HEK293 (cell line): ENCODE data around the gene TAF1B.

ENCODE experiments used
- CTCF ChIA-PET: fragments of 350-600 bp; formaldehyde crosslinking; extraction: SDS; loops from one replicate; lab custom pipeline; 2021; ENCODE audit warnings: antibody characterized with exemption; lab: Yijun Ruan, JAX
- POLR2A ChIA-PET: fragments of 300-600 bp; formaldehyde crosslinking; extraction: SDS; loops from one replicate; lab custom pipeline; 2020; ENCODE audit warnings: antibody characterized with exemption, inconsistent platforms; lab: Yijun Ruan, JAX
- H3K27ac ChIP-seq: fragments of 200-500 bp; sonication (Bioruptor generic); 2 replicates; pipeline ENCODE4 v1.5.1; 2014; ENCODE audit warnings: low read depth, low read length, control low read depth, inconsistent platforms; ENCODE audit errors: extremely low read depth
- H3K36me3 ChIP-seq, 2 experiments: fragments of 200-500 bp in 1 of 2; sonication (Bioruptor generic) in 1 of 2; 1 replicate in 1 of 2; 2 replicates in 1 of 2; pipeline ENCODE4 v1.5.1; 2014 to 2017; ENCODE audit warnings: inconsistent platforms in 2 of 2, low read length in 2 of 2; ENCODE audit not compliant: control insufficient read depth in 2 of 2, insufficient read depth in 1 of 2
- H3K4me1 ChIP-seq: fragments of 200-500 bp; sonication (Bioruptor generic); 2 replicates; pipeline ENCODE4 v1.5.1; 2014; ENCODE audit warnings: mild to moderate bottlenecking, low read length, inconsistent platforms; ENCODE audit not compliant: control insufficient read depth, insufficient read depth
- H3K4me3 ChIP-seq: 2 replicates; pipeline ENCODE4 v1.5.1; 2011; ENCODE audit warnings: low read depth, mild to moderate bottlenecking, control low read depth, low read length, moderate library complexity
- H3K9me3 ChIP-seq: fragments of 200-500 bp; sonication (Bioruptor generic); 2 replicates; pipeline ENCODE4 v1.5.1; 2014; ENCODE audit warnings: low read depth, low read length, inconsistent platforms; ENCODE audit not compliant: control insufficient read depth, insufficient read depth
- GLI4 ChIP-seq: fragments of 450-650 bp; formaldehyde crosslinking; IDR thresholded peaks from 2 replicates; pipeline ENCODE4 v1.5.1; 2016; ENCODE audit warnings: missing biosample characterization, missing genetic modification characterization
- RBAK ChIP-seq: fragments of 450-650 bp; formaldehyde crosslinking; IDR thresholded peaks from 2 replicates; pipeline ENCODE4 v1.5.1; 2016; ENCODE audit warnings: missing biosample characterization, missing genetic modification characterization
- SALL2 ChIP-seq: fragments of 450-650 bp; formaldehyde crosslinking; IDR thresholded peaks from 2 replicates; pipeline ENCODE4 v1.5.0; 2017; ENCODE audit warnings: missing biosample characterization, mild to moderate bottlenecking, missing genetic modification characterization, borderline replicate concordance
- ZBTB17 ChIP-seq: fragments of 450-650 bp; formaldehyde crosslinking; IDR thresholded peaks from 2 replicates; pipeline ENCODE4 v1.5.1; 2016; ENCODE audit warnings: missing biosample characterization, missing genetic modification characterization
- ZBTB20 ChIP-seq: fragments of 450-650 bp; formaldehyde crosslinking; IDR thresholded peaks from 2 replicates; pipeline ENCODE4 v1.5.1; 2016; ENCODE audit warnings: missing biosample characterization, missing genetic modification characterization
- ZIC2 ChIP-seq: fragments of 450-650 bp; formaldehyde crosslinking; IDR thresholded peaks from 2 replicates; pipeline ENCODE4 v1.5.1; 2016; ENCODE audit warnings: missing biosample characterization, missing genetic modification characterization
- ZNF10 ChIP-seq: fragments of 450-650 bp; formaldehyde crosslinking; IDR thresholded peaks from 2 replicates; pipeline ENCODE4 v1.5.1; 2017; ENCODE audit warnings: missing biosample characterization, missing genetic modification characterization
- ZNF121 ChIP-seq: fragments of 450-650 bp; formaldehyde crosslinking; IDR thresholded peaks from 2 replicates; pipeline ENCODE4 v1.5.1; 2016; ENCODE audit warnings: missing biosample characterization, missing genetic modification characterization
- ZNF133 ChIP-seq: fragments of 450-650 bp; formaldehyde crosslinking; IDR thresholded peaks from 2 replicates; pipeline ENCODE4 v1.5.1; 2016; ENCODE audit warnings: missing biosample characterization, missing genetic modification characterization
- ZNF169 ChIP-seq: fragments of 450-650 bp; formaldehyde crosslinking; IDR thresholded peaks from 2 replicates; pipeline ENCODE4 v1.5.1; 2016; ENCODE audit warnings: missing biosample characterization, missing genetic modification characterization
- ZNF174 ChIP-seq: fragments of 450-650 bp; formaldehyde crosslinking; IDR thresholded peaks from 2 replicates; pipeline ENCODE4 v1.5.0; 2017; ENCODE audit warnings: missing biosample characterization, mild to moderate bottlenecking, missing genetic modification characterization
- ZNF274 ChIP-seq, 2 experiments: fragments of 200-500 bp in 1 of 2; fragments of 450-650 bp in 1 of 2; sonication (Bioruptor generic) in 1 of 2; formaldehyde crosslinking in 1 of 2; IDR thresholded peaks; 2 replicates each; pipeline versions ENCODE4 v1.5.1 to v1.6.1; 2014 to 2016; ENCODE audit warnings: borderline replicate concordance in 1 of 2, inconsistent platforms in 1 of 2, low read length in 1 of 2, missing biosample characterization in 1 of 2, missing genetic modification characterization in 1 of 2
- ZNF302 ChIP-seq: fragments of 450-650 bp; formaldehyde crosslinking; IDR thresholded peaks from 2 replicates; pipeline ENCODE4 v1.5.1; 2016; ENCODE audit warnings: missing biosample characterization, missing genetic modification characterization, low read depth
- ZNF324 ChIP-seq: fragments of 450-650 bp; formaldehyde crosslinking; IDR thresholded peaks from 2 replicates; pipeline ENCODE4 v1.5.1; 2016; ENCODE audit warnings: missing biosample characterization, missing genetic modification characterization
- ZNF335 ChIP-seq: fragments of 450-650 bp; formaldehyde crosslinking; conservative IDR thresholded peaks from 2 replicates; pipeline ENCODE4 v1.5.1; 2016; ENCODE audit warnings: missing biosample characterization, missing genetic modification characterization
- ZNF514 ChIP-seq: fragments of 450-650 bp; formaldehyde crosslinking; IDR thresholded peaks from 2 replicates; pipeline ENCODE4 v1.5.1; 2016; ENCODE audit warnings: missing biosample characterization, missing genetic modification characterization
- ZNF561 ChIP-seq: fragments of 450-650 bp; IDR thresholded peaks from 2 replicates; pipeline ENCODE4 v1.5.1; 2018; ENCODE audit warnings: missing biosample characterization, missing genetic modification characterization, borderline replicate concordance
- ZNF596 ChIP-seq: fragments of 450-650 bp; IDR thresholded peaks from 2 replicates; pipeline ENCODE4 v1.5.0; 2018; ENCODE audit warnings: missing biosample characterization, mild to moderate bottlenecking, missing genetic modification characterization, moderate library complexity
- ZNF621 ChIP-seq: fragments of 450-650 bp; formaldehyde crosslinking; IDR thresholded peaks from 2 replicates; pipeline ENCODE4 v1.5.1; 2017; ENCODE audit warnings: missing biosample characterization, missing genetic modification characterization
- ZNF639 ChIP-seq: fragments of 450-650 bp; formaldehyde crosslinking; IDR thresholded peaks from 2 replicates; pipeline ENCODE4 v1.5.1; 2016; ENCODE audit warnings: missing biosample characterization, missing genetic modification characterization
- ZNF670 ChIP-seq: fragments of 450-650 bp; formaldehyde crosslinking; IDR thresholded peaks from 2 replicates; pipeline ENCODE4 v1.5.1; 2016; ENCODE audit warnings: missing biosample characterization, missing genetic modification characterization, low read depth
- ZNF76 ChIP-seq: fragments of 450-650 bp; formaldehyde crosslinking; IDR thresholded peaks from 2 replicates; pipeline ENCODE4; 2016; ENCODE audit warnings: low read depth, missing biosample characterization, missing genetic modification characterization, borderline replicate concordance
- ZNF830 ChIP-seq: fragments of 450-650 bp; IDR thresholded peaks from 2 replicates; pipeline ENCODE4 v1.5.0; 2018; ENCODE audit warnings: missing biosample characterization, missing genetic modification characterization, low read depth, mild to moderate bottlenecking, moderate library complexity
- ZSCAN23 ChIP-seq: fragments of 450-650 bp; formaldehyde crosslinking; IDR thresholded peaks from 2 replicates; pipeline ENCODE4 v1.5.1; 2016; ENCODE audit warnings: missing biosample characterization, missing genetic modification characterization
- TF ChIP-seq, protein P1 (sequence below): fragments of 450-650 bp; formaldehyde crosslinking; IDR thresholded peaks from 2 replicates; pipeline ENCODE4 v1.5.1; 2016; ENCODE audit warnings: missing biosample characterization, missing genetic modification characterization
- TF ChIP-seq, protein P2 (sequence below): fragments of 450-650 bp; formaldehyde crosslinking; IDR thresholded peaks from 2 replicates; pipeline ENCODE4 v1.5.1; 2016; ENCODE audit warnings: missing biosample characterization, missing genetic modification characterization
- TF ChIP-seq, protein P3 (sequence below): fragments of 450-650 bp; formaldehyde crosslinking; IDR thresholded peaks from 2 replicates; pipeline ENCODE4 v1.5.1; 2017; ENCODE audit warnings: missing biosample characterization, missing genetic modification characterization

TAF1B gene

GRCh38 chr2:9844036-9844483 is 786 bp downstream of the TAF1B start:
- peak overlapping the region; percentile 84 for H3K4me3 ChIP-seq
- ChIA-PET CTCF (interaction anchor here (0.7 to 4.4 kb wide), 6 partner anchors 12 to 740 kb away, joined by 3 to 45 read pairs (median 6); no protein-coding TSS in a partner anchor), POLR2A (interaction anchor here (1.1 to 2.5 kb wide), 23 partner anchors 9 to 604 kb away, joined by 3 to 35 read pairs (median 7); partner anchors contain the start of genes ADAM17, ODC1 and YWHAQ)
- H3K4me1 ChIP-seq, result peaks cover 19% of the 10 kb centered on the region; the same call in 1 of the 2 replicates
- peak overlapping the region; percentile 78 for H3K27ac ChIP-seq
- peaks cover 24 to 26% of the 10 kb centered on the region in 2 experiments for H3K36me3 ChIP-seq
- TF ChIP-seq, protein P1, sequence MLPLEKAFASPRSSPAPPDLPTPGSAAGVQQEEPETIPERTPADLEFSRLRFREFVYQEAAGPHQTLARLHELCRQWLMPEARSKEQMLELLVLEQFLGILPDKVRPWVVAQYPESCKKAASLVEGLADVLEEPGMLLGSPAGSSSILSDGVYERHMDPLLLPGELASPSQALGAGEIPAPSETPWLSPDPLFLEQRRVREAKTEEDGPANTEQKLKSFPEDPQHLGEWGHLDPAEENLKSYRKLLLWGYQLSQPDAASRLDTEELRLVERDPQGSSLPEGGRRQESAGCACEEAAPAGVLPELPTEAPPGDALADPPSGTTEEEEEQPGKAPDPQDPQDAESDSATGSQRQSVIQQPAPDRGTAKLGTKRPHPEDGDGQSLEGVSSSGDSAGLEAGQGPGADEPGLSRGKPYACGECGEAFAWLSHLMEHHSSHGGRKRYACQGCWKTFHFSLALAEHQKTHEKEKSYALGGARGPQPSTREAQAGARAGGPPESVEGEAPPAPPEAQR (tag by site-specific recombination), result no peak
- no peak for TF ChIP-seq ZNF670 (tag by site-specific recombination)
- TF ChIP-seq, protein P2, sequence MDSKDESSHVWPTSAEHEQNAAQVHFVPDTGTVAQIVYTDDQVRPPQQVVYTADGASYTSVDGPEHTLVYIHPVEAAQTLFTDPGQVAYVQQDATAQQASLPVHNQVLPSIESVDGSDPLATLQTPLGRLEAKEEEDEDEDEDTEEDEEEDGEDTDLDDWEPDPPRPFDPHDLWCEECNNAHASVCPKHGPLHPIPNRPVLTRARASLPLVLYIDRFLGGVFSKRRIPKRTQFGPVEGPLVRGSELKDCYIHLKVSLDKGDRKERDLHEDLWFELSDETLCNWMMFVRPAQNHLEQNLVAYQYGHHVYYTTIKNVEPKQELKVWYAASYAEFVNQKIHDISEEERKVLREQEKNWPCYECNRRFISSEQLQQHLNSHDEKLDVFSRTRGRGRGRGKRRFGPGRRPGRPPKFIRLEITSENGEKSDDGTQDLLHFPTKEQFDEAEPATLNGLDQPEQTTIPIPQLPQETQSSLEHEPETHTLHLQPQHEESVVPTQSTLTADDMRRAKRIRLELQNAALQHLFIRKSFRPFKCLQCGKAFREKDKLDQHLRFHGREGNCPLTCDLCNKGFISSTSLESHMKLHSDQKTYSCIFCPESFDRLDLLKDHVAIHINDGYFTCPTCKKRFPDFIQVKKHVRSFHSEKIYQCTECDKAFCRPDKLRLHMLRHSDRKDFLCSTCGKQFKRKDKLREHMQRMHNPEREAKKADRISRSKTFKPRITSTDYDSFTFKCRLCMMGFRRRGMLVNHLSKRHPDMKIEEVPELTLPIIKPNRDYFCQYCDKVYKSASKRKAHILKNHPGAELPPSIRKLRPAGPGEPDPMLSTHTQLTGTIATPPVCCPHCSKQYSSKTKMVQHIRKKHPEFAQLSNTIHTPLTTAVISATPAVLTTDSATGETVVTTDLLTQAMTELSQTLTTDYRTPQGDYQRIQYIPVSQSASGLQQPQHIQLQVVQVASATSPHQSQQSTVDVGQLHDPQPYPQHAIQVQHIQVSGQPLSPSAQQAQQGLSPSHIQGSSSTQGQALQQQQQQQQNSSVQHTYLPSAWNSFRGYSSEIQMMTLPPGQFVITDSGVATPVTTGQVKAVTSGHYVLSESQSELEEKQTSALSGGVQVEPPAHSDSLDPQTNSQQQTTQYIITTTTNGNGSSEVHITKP, result peak; percentile 90
- no peak for TF ChIP-seq ZNF174 (tag by site-specific recombination)
- no peak for TF ChIP-seq ZNF639 (tag by site-specific recombination)
- TF ChIP-seq ZNF169 (tag by site-specific recombination), result no peak
- TF ChIP-seq ZNF76 (tag by site-specific recombination), result no peak
- no peak for TF ChIP-seq GLI4 (tag by site-specific recombination)
- no peak for TF ChIP-seq ZNF324
- TF ChIP-seq ZNF302, result no peak
- TF ChIP-seq ZSCAN23 (tag by site-specific recombination), result 0 out of 2 replicates have a peak, but pooled peaks have one; percentile 26
- TF ChIP-seq ZNF514, result no peak
- TF ChIP-seq ZIC2 (tag by site-specific recombination), result peak; percentile 5; the same call in 1 of the 2 replicates
- no peak for TF ChIP-seq ZNF274 (IDR thresholded peaks at IDR 0.05; ENCODE audit: low read length)
- TF ChIP-seq ZNF274 (tag by site-specific recombination; IDR thresholded peaks at IDR 0.05; ENCODE audit: borderline replicate concordance), result no peak
- peak; percentile 85 for TF ChIP-seq ZNF121 (tag by site-specific recombination)
- 0 out of 2 replicates have a peak, but pooled peaks have one; percentile 30 for TF ChIP-seq ZBTB17 (tag by site-specific recombination)
- TF ChIP-seq ZNF830 (tag by site-specific recombination), result no peak
- TF ChIP-seq ZBTB20 (tag by site-specific recombination), result no peak
- no peak for TF ChIP-seq SALL2 (tag by site-specific recombination)
- TF ChIP-seq ZNF133, result no peak
- no peak for TF ChIP-seq ZNF596 (tag by site-specific recombination)
- TF ChIP-seq ZNF621 (tag by site-specific recombination), result no peak
- no peak for TF ChIP-seq ZNF561 (tag by site-specific recombination)
- no peak for TF ChIP-seq RBAK
- TF ChIP-seq, protein P3, sequence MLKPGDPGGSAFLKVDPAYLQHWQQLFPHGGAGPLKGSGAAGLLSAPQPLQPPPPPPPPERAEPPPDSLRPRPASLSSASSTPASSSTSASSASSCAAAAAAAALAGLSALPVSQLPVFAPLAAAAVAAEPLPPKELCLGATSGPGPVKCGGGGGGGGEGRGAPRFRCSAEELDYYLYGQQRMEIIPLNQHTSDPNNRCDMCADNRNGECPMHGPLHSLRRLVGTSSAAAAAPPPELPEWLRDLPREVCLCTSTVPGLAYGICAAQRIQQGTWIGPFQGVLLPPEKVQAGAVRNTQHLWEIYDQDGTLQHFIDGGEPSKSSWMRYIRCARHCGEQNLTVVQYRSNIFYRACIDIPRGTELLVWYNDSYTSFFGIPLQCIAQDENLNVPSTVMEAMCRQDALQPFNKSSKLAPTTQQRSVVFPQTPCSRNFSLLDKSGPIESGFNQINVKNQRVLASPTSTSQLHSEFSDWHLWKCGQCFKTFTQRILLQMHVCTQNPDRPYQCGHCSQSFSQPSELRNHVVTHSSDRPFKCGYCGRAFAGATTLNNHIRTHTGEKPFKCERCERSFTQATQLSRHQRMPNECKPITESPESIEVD, result no peak
- peak; percentile 15; the same call in 1 of the 2 replicates for TF ChIP-seq ZNF335
- no peak for TF ChIP-seq ZNF10 (tag by site-specific recombination)
- TF ChIP-seq, all 188 proteins: peak for 6
- no peaks in the 10 kb centered on the region for H3K9me3 ChIP-seq
